Neural progenitor cell (in vitro differentiated cells): ENCODE measurements around the gene USP53.

ENCODE experiments used
- CTCF ChIP-seq: fragments of 200-600 bp; sonication (generic); IDR thresholded peaks from 2 replicates; pipeline ENCODE4 v1.5.1; 2017; ENCODE audit warnings: antibody characterized with exemption, mild to moderate bottlenecking
- EZH2phosphoT487 ChIP-seq: fragments of 200-600 bp; sonication (generic); IDR thresholded peaks from 2 replicates; pipeline ENCODE4 v1.6.1; 2017; ENCODE audit warnings: antibody characterized with exemption

- TF ChIP-seq CTCF = no peak
- no peak for TF ChIP-seq EZH2phosphoT487
Measured at GRCh38 chr4:119296356-119296755, 83.8 kb downstream of the USP53 start.
